Effector memory CD4-positive, alpha-beta T cell (primary cell): ENCODE results near the gene AMIGO2.
"Not testable (repeated sequence)": the region's sequence is repeated elsewhere in the genome, so short reads cannot be mapped to it uniquely, and the experiment has no call there.

Experiments
- DNase-seq, 3 donors: peaks; one replicate each; pipeline ENCODE4 v3.0.0-alpha.2; 2020
- H3K27ac ChIP-seq: 2 replicates; pipeline ENCODE4 v1.7.0; 2013; ENCODE audit warnings: mild to moderate bottlenecking, low read length, moderate library complexity; ENCODE audit not compliant: insufficient read depth, poor library complexity, severe bottlenecking
- H3K27me3 ChIP-seq: replicated peaks from 2 replicates; pipeline ENCODE4 v1.7.0; 2013; ENCODE audit warnings: mild to moderate bottlenecking, low read length; ENCODE audit not compliant: insufficient read depth, control insufficient read depth, poor library complexity, severe bottlenecking
- H3K36me3 ChIP-seq: 2 replicates; pipeline ENCODE4 v1.7.0; 2013; ENCODE audit warnings: mild to moderate bottlenecking, low read length, moderate library complexity; ENCODE audit not compliant: control insufficient read depth, insufficient read depth
- H3K4me1 ChIP-seq: 2 replicates; pipeline ENCODE4 v1.7.0; 2013; ENCODE audit warnings: low read length, mild to moderate bottlenecking; ENCODE audit not compliant: control insufficient read depth, insufficient read depth, poor library complexity, severe bottlenecking
- H3K4me3 ChIP-seq: 2 replicates; pipeline ENCODE4 v1.7.0; 2013; ENCODE audit warnings: low read length, low read depth, mild to moderate bottlenecking; ENCODE audit not compliant: insufficient read depth, poor library complexity, severe bottlenecking
- H3K9me3 ChIP-seq: 2 replicates; pipeline ENCODE4 v1.7.0; 2013; ENCODE audit warnings: mild to moderate bottlenecking, low read length, moderate library complexity; ENCODE audit not compliant: control insufficient read depth
- total RNA-seq, 3 donors: gene quantifications; one replicate each; lab custom pipeline; 2026; lab: John Stamatoyannopoulos, UW

AMIGO2 gene
- total RNA-seq: 25.5 to 26.3 (median 26.1) reads per million in 3 donors

GRCh38 chr12:47079468-47079980 lies at the start of gene AMIGO2, which contains the start of gene PCED1B:
Gene AMIGO2, minus strand, starts transcription at chr12:47079959. Its CDS starts 957 bp downstream, at chr12:47079002.
Gene PCED1B, plus strand, starts transcription at chr12:47079621. Its CDS starts 155,443 bp downstream, at chr12:47235064.
- Histone ChIP-seq H3K27ac (peak within 1 kb of the TSS; percentile 77), H3K36me3 (no peaks in the 10 kb centered on the region), H3K9me3 (no peaks in the 10 kb centered on the region), H3K4me1 (peaks cover 30% of the 10 kb centered on the region), H3K27me3 (no peaks in the 10 kb centered on the region), H3K4me3 (peak within 1 kb of the TSS; percentile 91)
- DNase-seq: peak; percentile 24 to 35 (median 31)

GRCh38 chr12:47126246-47126645 lies 46.5 kb upstream of the AMIGO2 start:
- no peak overlapping the region for H3K27ac ChIP-seq
- H3K27me3 ChIP-seq: no peaks in the 10 kb centered on the region
- H3K4me1 ChIP-seq: no peaks in the 10 kb centered on the region
- no peaks in the 10 kb centered on the region for H3K9me3 ChIP-seq
- H3K36me3 ChIP-seq: no peaks in the 10 kb centered on the region
- no peak overlapping the region for H3K4me3 ChIP-seq
- DNase-seq: no peak

GRCh38 chr12:47124451-47124850 lies 44.7 kb upstream of the AMIGO2 start:
- Histone ChIP-seq H3K4me3 (no peak overlapping the region), H3K27me3 (no peaks in the 10 kb centered on the region), H3K4me1 (no peaks in the 10 kb centered on the region), H3K27ac (no peak overlapping the region), H3K36me3 (no peaks in the 10 kb centered on the region), H3K9me3 (no peaks in the 10 kb centered on the region)
- no peak for DNase-seq

GRCh38 chr12:47123730-47124129 lies 44.0 kb upstream of the AMIGO2 start:
- no peak for DNase-seq
- no peak overlapping the region for H3K27ac ChIP-seq
- H3K4me3 ChIP-seq: no peak overlapping the region
- H3K9me3 ChIP-seq: no peaks in the 10 kb centered on the region
- no peaks in the 10 kb centered on the region for H3K4me1 ChIP-seq
- no peaks in the 10 kb centered on the region for H3K36me3 ChIP-seq
- no peaks in the 10 kb centered on the region for H3K27me3 ChIP-seq

GRCh38 chr12:47122602-47123001 lies 42.8 kb upstream of the AMIGO2 start:
- no peaks in the 10 kb centered on the region for H3K9me3 ChIP-seq
- no peak overlapping the region for H3K27ac ChIP-seq
- no peaks in the 10 kb centered on the region for H3K36me3 ChIP-seq
- DNase-seq: no peak
- H3K27me3 ChIP-seq: no peaks in the 10 kb centered on the region
- H3K4me1 ChIP-seq: no peaks in the 10 kb centered on the region
- no peak overlapping the region for H3K4me3 ChIP-seq

- H3K4me1 ChIP-seq: no peaks in the 10 kb centered on the region
- H3K27ac ChIP-seq: no peak overlapping the region
- H3K9me3 ChIP-seq: no peaks in the 10 kb centered on the region
- H3K4me3 ChIP-seq: no peak overlapping the region
- no peaks in the 10 kb centered on the region for H3K36me3 ChIP-seq
- DNase-seq: no peak
- no peaks in the 10 kb centered on the region for H3K27me3 ChIP-seq
Observed at GRCh38 chr12:47121146-47121545, 41.4 kb upstream of the AMIGO2 start.

- no peak for DNase-seq
- H3K9me3 ChIP-seq: no peaks in the 10 kb centered on the region
- no peak overlapping the region for H3K27ac ChIP-seq
- no peak overlapping the region for H3K4me3 ChIP-seq
- H3K27me3 ChIP-seq: no peaks in the 10 kb centered on the region
- H3K36me3 ChIP-seq: no peaks in the 10 kb centered on the region
- H3K4me1 ChIP-seq: no peaks in the 10 kb centered on the region
Observed at GRCh38 chr12:47120736-47121135, 41.0 kb upstream of the AMIGO2 start.

- not testable (repeated sequence) for DNase-seq, H3K36me3 ChIP-seq, H3K4me3 ChIP-seq, H3K9me3 ChIP-seq, H3K4me1 ChIP-seq, H3K27ac ChIP-seq, H3K27me3 ChIP-seq
Observed at GRCh38 chr12:47117305-47117704, 37.5 kb upstream of the AMIGO2 start.

- DNase-seq: no peak
- no peaks in the 10 kb centered on the region for H3K36me3 ChIP-seq
- no peaks in the 10 kb centered on the region for H3K27me3 ChIP-seq
- peaks cover 8% of the 10 kb centered on the region for H3K4me1 ChIP-seq
- H3K4me3 ChIP-seq: no peak overlapping the region
- no peak overlapping the region for H3K27ac ChIP-seq
- no peaks in the 10 kb centered on the region for H3K9me3 ChIP-seq
Observed at GRCh38 chr12:47114481-47114892, 34.7 kb upstream of the AMIGO2 start.

GRCh38 chr12:47112679-47113078 lies 32.9 kb upstream of the AMIGO2 start:
- Histone ChIP-seq H3K36me3 (no peaks in the 10 kb centered on the region), H3K27ac (no peak overlapping the region), H3K4me3 (no peak overlapping the region), H3K9me3 (no peaks in the 10 kb centered on the region), H3K4me1 (peaks cover 8% of the 10 kb centered on the region), H3K27me3 (no peaks in the 10 kb centered on the region)
- DNase-seq: no peak
